ENCODE results near the gene BLVRA. TPM values are rescaled to one million over a fixed set of nuclear protein-coding genes. Genes with fewer than 3 reads are reported as not detected.

The BLVRA gene
- total and polyA plus RNA-seq, 10 of the 15 experiments (the other 5 are each of a cell fraction or from before 2014, with no cell fraction given) = 63.3 to 198 (median 102) TPM

DNA sequence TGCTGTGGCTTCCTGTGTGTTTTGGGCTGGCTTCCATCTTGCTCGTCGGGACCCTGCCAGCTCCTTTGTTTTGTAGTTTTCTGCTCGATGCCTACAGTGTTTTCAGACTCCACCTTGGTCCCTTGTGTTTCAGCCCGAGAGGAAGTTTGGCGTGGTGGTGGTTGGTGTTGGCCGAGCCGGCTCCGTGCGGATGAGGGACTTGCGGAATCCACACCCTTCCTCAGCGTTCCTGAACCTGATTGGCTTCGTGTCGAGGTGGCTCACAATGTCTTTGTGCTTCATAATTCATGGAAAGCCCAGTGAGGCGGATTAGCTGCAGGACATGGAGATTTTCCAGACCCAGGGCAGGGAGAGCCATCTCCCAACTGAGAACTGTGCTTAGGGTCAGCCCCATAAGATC, 29.3 kb downstream of the BLVRA start:
- SMC1A ChIA-PET (ENCODE audit: uncharacterized antibody, unreplicated experiment) = interaction anchor here (1.3 to 1.9 kb wide), 3 partner anchors 13 to 88 kb away, joined by 3 to 6 read pairs (median 6); no protein-coding TSS in a partner anchor
- POLR2A ChIA-PET = no interaction called here
- DNase-seq (ENCODE audit: low read depth, low spot score) (no peak), ATAC-seq (no peak), FAIRE-seq (no peak)
- Histone ChIP-seq H3K4me1 (ENCODE audit: control insufficient read depth, insufficient read depth, low read length) (peaks cover 16% of the 10 kb centered on the region), H3K9ac (ENCODE audit: control insufficient read depth, insufficient read depth, low read length) (no peak overlapping the region), H3K27ac (ENCODE audit: control insufficient read depth, insufficient read depth) (no peak overlapping the region), H3K9me3 (replicated peaks; ENCODE audit: control insufficient read depth, insufficient read depth, low read length) (no peaks in the 10 kb centered on the region), H3K36me3 (ENCODE audit: control insufficient read depth in 2 of 2, insufficient read depth in 2 of 2, low read length in 1 of 2) (peaks cover 12 to 15% of the 10 kb centered on the region in 2 experiments; a peak in 3 of 4 replicates), H3K4me3 (no peak overlapping the region), H4K20me1 (ENCODE audit: control insufficient read depth, insufficient read depth) (no peaks in the 10 kb centered on the region), H2AFZ (ENCODE audit: control insufficient read depth, low read depth, low read length) (no peak overlapping the region), H3K79me2 (ENCODE audit: control insufficient read depth, insufficient read depth, low read length) (peaks cover 3% of the 10 kb centered on the region), H3K27me3 (replicated peaks in 1 of 2; ENCODE audit: control insufficient read depth in 2 of 2, insufficient read depth in 2 of 2, low read length in 1 of 2) (no peaks in the 10 kb centered on the region), H3K4me2 (ENCODE audit: control insufficient read depth, insufficient read depth) (no peak overlapping the region)
- 96% methylated on average over 14 of the region's 14 CpGs for whole genome bisulfite sequencing (ENCODE audit: insufficient coverage, insufficient replicate concordance, low lambda C conversion rate, missing lambda C conversion rate)
- intact Hi-C loops (cut with micrococcal nuclease; ENCODE audit: unreplicated experiment) (no loop called here), in situ Hi-C loops (cut with MboI) (no loop called here)
- TF ChIP-seq GABPA (IDR thresholded peaks at IDR 0.05; ENCODE audit: low read depth) (no peak), SREBF1 (IDR thresholded peaks at IDR 0.05; ENCODE audit: low read length) (no peak), SUZ12 (IDR thresholded peaks at IDR 0.05; ENCODE audit: unreplicated experiment) (no peak)
- TF ChIP-seq, protein P1, sequence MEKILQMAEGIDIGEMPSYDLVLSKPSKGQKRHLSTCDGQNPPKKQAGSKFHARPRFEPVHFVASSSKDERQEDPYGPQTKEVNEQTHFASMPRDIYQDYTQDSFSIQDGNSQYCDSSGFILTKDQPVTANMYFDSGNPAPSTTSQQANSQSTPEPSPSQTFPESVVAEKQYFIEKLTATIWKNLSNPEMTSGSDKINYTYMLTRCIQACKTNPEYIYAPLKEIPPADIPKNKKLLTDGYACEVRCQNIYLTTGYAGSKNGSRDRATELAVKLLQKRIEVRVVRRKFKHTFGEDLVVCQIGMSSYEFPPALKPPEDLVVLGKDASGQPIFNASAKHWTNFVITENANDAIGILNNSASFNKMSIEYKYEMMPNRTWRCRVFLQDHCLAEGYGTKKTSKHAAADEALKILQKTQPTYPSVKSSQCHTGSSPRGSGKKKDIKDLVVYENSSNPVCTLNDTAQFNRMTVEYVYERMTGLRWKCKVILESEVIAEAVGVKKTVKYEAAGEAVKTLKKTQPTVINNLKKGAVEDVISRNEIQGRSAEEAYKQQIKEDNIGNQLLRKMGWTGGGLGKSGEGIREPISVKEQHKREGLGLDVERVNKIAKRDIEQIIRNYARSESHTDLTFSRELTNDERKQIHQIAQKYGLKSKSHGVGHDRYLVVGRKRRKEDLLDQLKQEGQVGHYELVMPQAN (conservative IDR thresholded peaks at IDR 0.05) = no peak
- TF ChIP-seq, protein P2, sequence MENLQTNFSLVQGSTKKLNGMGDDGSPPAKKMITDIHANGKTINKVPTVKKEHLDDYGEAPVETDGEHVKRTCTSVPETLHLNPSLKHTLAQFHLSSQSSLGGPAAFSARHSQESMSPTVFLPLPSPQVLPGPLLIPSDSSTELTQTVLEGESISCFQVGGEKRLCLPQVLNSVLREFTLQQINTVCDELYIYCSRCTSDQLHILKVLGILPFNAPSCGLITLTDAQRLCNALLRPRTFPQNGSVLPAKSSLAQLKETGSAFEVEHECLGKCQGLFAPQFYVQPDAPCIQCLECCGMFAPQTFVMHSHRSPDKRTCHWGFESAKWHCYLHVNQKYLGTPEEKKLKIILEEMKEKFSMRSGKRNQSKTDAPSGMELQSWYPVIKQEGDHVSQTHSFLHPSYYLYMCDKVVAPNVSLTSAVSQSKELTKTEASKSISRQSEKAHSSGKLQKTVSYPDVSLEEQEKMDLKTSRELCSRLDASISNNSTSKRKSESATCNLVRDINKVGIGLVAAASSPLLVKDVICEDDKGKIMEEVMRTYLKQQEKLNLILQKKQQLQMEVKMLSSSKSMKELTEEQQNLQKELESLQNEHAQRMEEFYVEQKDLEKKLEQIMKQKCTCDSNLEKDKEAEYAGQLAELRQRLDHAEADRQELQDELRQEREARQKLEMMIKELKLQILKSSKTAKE (IDR thresholded peaks at IDR 0.05; ENCODE audit: low read depth, poor library complexity, severe bottlenecking) = no peak
- no TSS peak for BruUV-seq (replicated peaks)
- CTCF ChIA-PET = interaction anchor here (1.2 kb wide), 1 partner anchor 23 kb away, joined by 3 read pairs; no protein-coding TSS in a partner anchor
- RAD21 ChIA-PET (ENCODE audit: unreplicated experiment) = no interaction called here

Data from GM12878 (cell line).